Measurements from ENCODE around the gene ELP4.

The ELP4 gene

DNA sequence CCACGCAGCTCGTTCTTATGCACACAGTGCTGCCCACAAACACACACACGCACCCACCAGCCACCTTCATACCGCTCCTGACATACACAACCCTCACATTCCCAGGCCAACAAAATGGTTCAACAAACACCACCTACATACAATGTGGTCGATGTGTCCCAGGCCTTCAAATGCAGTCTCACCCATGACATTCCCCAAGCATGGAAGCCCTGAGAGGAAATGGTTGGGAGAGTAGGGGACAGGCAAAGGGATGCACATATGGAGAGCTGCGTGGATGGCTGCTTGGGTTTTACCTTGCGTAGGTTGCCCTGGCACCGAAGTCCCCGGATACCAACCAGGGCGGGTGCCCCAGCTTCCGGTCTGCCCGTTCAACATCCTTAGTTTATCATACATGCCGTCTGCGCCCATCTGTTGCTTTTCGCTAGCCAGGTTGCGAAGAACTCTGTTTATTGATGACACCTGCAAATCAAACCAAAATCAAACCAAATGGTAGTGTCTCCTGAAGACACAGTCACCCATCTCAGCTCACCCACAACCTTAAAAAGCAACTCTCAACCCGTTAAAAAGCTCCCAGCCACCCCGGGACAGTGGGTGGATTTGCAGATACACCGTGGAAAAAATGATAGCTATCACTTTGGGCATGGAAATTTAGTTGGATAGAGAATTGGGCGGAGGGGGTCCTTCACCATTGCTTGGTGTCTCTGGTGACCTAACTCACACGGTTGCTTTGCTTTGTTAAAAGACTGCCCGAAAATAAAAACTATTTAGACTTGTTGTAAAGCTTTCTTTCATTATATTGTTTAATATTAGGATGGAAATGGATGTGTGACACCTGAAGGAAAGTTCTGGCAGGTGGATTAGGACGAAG lies 291.1 kb downstream of the ELP4 start:
- ChIA-PET POLR2A (no interaction called here), CTCF (interaction anchor here (0.8 to 1.1 kb wide), 3 partner anchors 8 to 29 kb away, joined by 3 to 4 read pairs (median 4); no protein-coding TSS in a partner anchor)
- 12% methylated on average over 20 of the region's 23 CpGs for WGBS (ENCODE audit: insufficient coverage)
- Histone ChIP-seq H3K27me3 (replicated peaks in 2 of 5; ENCODE audit: control insufficient read depth in 4 of 5, insufficient read depth in 5 of 5, low read length in 4 of 5) (peaks cover 31 to 99% (median 79%) of the 10 kb centered on the region in 5 experiments), H3K4me1 (ENCODE audit: control extremely low read depth in 1 of 4, control insufficient read depth in 4 of 4, insufficient read depth in 4 of 4, low read length in 3 of 4) (peaks cover 0 to 39% (median 26%) of the 10 kb centered on the region in 4 experiments), H3K4me3 (ENCODE audit: control insufficient read depth in 1 of 7, extremely low read depth in 1 of 7, insufficient read depth in 4 of 7, low read depth in 2 of 7, low read length in 6 of 7) (no peak overlapping the region), H3K27ac (ENCODE audit: insufficient read depth in 1 of 2, low read depth in 1 of 2, low read length in 2 of 2, poor library complexity in 1 of 2, severe bottlenecking in 2 of 2) (no peak overlapping the region), H3K9me3 (ENCODE audit: control extremely low read depth in 1 of 5, control insufficient read depth in 4 of 5, insufficient read depth in 2 of 5, low read depth in 1 of 5, low read length in 4 of 5) (peaks cover 0 to 8% (median 0%) of the 10 kb centered on the region in 5 experiments), H3K36me3 (ENCODE audit: control insufficient read depth in 4 of 4, insufficient read depth in 4 of 4, low read length in 3 of 4) (no peaks in the 10 kb centered on the region)
- peak in 1 of 3 donors; percentile 3 for DNase-seq

DNA sequence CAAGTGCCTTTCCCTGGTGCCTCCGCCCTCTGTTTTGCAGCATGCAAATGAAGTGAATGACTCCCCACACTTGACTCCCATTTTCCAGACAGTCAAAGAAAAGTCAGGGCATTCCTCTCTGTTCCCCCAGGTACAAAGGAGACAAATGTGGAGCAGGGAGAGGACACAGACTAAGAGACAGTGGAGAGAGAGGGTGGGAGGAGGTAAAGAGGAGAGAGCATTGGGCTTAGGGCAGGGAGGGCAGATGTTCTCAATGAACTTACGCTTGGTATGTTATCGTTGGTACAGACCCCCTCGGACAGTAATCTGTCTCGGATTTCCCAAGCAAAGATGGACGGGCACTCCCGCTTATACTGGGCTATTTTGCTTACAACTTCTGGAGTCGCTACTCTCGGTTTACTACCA lies 291.7 kb downstream of the ELP4 start:
- ChIA-PET POLR2A (no interaction called here), CTCF (interaction anchor here (0.8 to 1.1 kb wide), 3 partner anchors 8 to 29 kb away, joined by 3 to 4 read pairs (median 4); no protein-coding TSS in a partner anchor)
- DNase-seq = peak in 1 of 3 donors; percentile 11
- Histone ChIP-seq H3K4me3 (ENCODE audit: control insufficient read depth in 1 of 7, extremely low read depth in 1 of 7, insufficient read depth in 4 of 7, low read depth in 2 of 7, low read length in 6 of 7) (no peak overlapping the region), H3K4me1 (ENCODE audit: control extremely low read depth in 1 of 4, control insufficient read depth in 4 of 4, insufficient read depth in 4 of 4, low read length in 3 of 4) (peaks cover 0 to 39% (median 27%) of the 10 kb centered on the region in 4 experiments), H3K27me3 (replicated peaks in 2 of 5; ENCODE audit: control insufficient read depth in 4 of 5, insufficient read depth in 5 of 5, low read length in 4 of 5) (peaks cover 31 to 99% (median 77%) of the 10 kb centered on the region in 5 experiments), H3K36me3 (ENCODE audit: control insufficient read depth in 4 of 4, insufficient read depth in 4 of 4, low read length in 3 of 4) (no peaks in the 10 kb centered on the region), H3K27ac (ENCODE audit: insufficient read depth in 1 of 2, low read depth in 1 of 2, low read length in 2 of 2, poor library complexity in 1 of 2, severe bottlenecking in 2 of 2) (no peak overlapping the region), H3K9me3 (ENCODE audit: control extremely low read depth in 1 of 5, control insufficient read depth in 4 of 5, insufficient read depth in 2 of 5, low read depth in 1 of 5, low read length in 4 of 5) (peaks cover 0 to 8% (median 0%) of the 10 kb centered on the region in 5 experiments)
- 14% methylated on average over 7 of the region's 9 CpGs for WGBS (ENCODE audit: insufficient coverage)

DNA sequence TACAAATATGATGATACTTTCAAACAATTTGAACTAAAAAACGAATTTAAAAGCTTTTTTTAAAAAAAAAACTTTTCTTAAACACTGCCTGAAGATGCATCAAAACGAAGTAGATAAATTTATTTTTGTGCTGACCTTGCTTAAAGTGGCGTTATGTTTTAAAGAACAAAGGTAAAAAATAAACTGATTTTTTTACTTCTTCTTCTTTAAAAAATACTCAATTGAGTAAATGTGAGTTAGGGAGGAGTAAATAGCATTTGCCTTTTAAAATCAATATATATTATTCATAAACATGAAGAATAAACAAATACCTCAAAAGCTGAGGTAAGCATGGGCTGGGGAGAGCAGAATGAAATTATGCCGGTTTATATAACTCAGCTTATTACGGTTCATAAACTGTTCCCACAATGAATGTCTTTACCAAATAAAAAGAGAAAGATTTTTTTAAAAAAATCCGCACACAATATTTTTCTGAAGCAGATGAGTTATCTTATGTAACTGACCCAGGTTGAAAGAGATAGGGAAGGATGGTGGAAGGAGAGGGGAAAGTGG lies 292.5 kb downstream of the ELP4 start:
- Histone ChIP-seq H3K4me3 (ENCODE audit: control insufficient read depth in 1 of 7, extremely low read depth in 1 of 7, insufficient read depth in 4 of 7, low read depth in 2 of 7, low read length in 6 of 7) (no peak overlapping the region), H3K36me3 (ENCODE audit: control insufficient read depth in 4 of 4, insufficient read depth in 4 of 4, low read length in 3 of 4) (no peaks in the 10 kb centered on the region), H3K27me3 (replicated peaks in 2 of 5; ENCODE audit: control insufficient read depth in 4 of 5, insufficient read depth in 5 of 5, low read length in 4 of 5) (peaks cover 38 to 100% (median 81%) of the 10 kb centered on the region in 5 experiments), H3K4me1 (ENCODE audit: control extremely low read depth in 1 of 4, control insufficient read depth in 4 of 4, insufficient read depth in 4 of 4, low read length in 3 of 4) (peaks cover 0 to 39% (median 27%) of the 10 kb centered on the region in 4 experiments), H3K27ac (ENCODE audit: insufficient read depth in 1 of 2, low read depth in 1 of 2, low read length in 2 of 2, poor library complexity in 1 of 2, severe bottlenecking in 2 of 2) (no peak overlapping the region), H3K9me3 (ENCODE audit: control extremely low read depth in 1 of 5, control insufficient read depth in 4 of 5, insufficient read depth in 2 of 5, low read depth in 1 of 5, low read length in 4 of 5) (peaks cover 0 to 10% (median 0%) of the 10 kb centered on the region in 5 experiments)
- ChIA-PET POLR2A (no interaction called here), CTCF (no interaction called here)
- peak in 1 of 3 donors; percentile 6 for DNase-seq
- WGBS (ENCODE audit: insufficient coverage) = no CpG with 5 or more reads among the region's 6 CpGs

DNA sequence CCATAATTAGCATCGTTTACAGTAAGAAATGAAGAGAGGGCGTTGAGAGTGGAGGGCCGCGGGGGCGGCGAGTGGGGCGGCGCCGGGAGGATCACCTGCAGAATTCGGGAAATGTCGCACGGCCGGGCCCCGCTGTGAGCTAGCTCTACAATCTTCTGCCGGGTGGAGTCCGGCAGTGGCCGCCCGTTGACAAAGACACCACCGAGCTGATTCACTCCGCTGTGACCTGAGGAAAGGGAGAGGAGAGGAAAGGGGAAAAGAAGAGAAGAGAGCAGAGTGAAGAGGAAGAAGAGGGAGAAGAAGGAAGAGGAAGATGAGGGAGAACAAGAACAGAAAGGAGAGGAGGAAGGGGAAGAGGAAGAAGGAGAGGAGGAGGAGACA lies 293.0 kb downstream of the ELP4 start:
- ChIA-PET POLR2A (no interaction called here), CTCF (no interaction called here)
- 8% methylated on average over 19 of the region's 20 CpGs for WGBS (ENCODE audit: insufficient coverage)
- H3K4me3 ChIP-seq (ENCODE audit: control insufficient read depth in 1 of 7, extremely low read depth in 1 of 7, insufficient read depth in 4 of 7, low read depth in 2 of 7, low read length in 6 of 7) = no peak overlapping the region
- peaks cover 0 to 13% (median 0%) of the 10 kb centered on the region in 5 experiments for H3K9me3 ChIP-seq (ENCODE audit: control extremely low read depth in 1 of 5, control insufficient read depth in 4 of 5, insufficient read depth in 2 of 5, low read depth in 1 of 5, low read length in 4 of 5)
- peaks cover 0 to 39% (median 27%) of the 10 kb centered on the region in 4 experiments for H3K4me1 ChIP-seq (ENCODE audit: control extremely low read depth in 1 of 4, control insufficient read depth in 4 of 4, insufficient read depth in 4 of 4, low read length in 3 of 4)
- no peaks in the 10 kb centered on the region for H3K36me3 ChIP-seq (ENCODE audit: control insufficient read depth in 4 of 4, insufficient read depth in 4 of 4, low read length in 3 of 4)
- H3K27ac ChIP-seq (ENCODE audit: insufficient read depth in 1 of 2, low read depth in 1 of 2, low read length in 2 of 2, poor library complexity in 1 of 2, severe bottlenecking in 2 of 2) = no peak overlapping the region
- no peak for DNase-seq
- H3K27me3 ChIP-seq (replicated peaks in 2 of 5; ENCODE audit: control insufficient read depth in 4 of 5, insufficient read depth in 5 of 5, low read length in 4 of 5) = peaks cover 40 to 100% (median 83%) of the 10 kb centered on the region in 5 experiments

DNA sequence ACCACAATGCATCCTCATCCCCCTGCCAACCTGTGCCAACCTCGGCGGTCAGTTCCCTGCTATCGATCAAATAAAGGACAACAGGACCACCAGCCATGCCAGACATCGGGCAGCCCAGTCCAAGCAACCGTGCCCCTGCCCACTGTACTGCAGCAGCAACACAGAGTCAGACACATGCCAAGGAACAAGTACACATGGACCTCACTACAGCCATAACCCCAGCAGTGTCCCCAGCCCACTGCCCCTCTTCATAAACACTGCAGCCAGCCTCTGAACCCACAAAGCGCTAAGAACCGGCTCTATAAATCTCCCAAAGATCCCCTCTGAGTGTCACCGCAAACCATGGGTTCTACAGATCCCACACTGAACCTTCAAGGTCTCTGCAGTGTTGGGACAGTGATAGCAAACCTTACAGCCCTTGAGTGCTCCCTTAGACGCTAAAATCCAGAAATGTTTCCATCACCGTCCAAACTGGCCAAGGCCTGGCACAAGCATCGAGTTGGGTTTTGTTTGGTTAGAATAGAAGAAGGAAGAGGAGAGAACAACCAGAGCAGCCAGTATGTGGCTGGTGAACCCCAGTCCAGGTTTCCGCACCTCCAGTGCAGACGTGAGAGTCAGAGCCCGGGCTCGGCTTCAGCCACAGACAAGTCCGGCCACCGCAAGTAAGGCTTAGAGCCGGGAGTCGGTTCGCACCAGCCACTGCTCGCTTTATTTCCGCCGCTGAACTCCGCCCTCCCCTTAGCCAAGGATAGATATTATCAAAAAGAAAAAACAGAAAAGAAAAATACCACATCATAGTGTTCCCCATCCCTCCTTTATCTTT lies 293.6 kb downstream of the ELP4 start:
- Histone ChIP-seq H3K27ac (ENCODE audit: insufficient read depth in 1 of 2, low read depth in 1 of 2, low read length in 2 of 2, poor library complexity in 1 of 2, severe bottlenecking in 2 of 2) (no peak overlapping the region), H3K4me3 (ENCODE audit: control insufficient read depth in 1 of 7, extremely low read depth in 1 of 7, insufficient read depth in 4 of 7, low read depth in 2 of 7, low read length in 6 of 7) (no peak overlapping the region), H3K27me3 (replicated peaks in 2 of 5; ENCODE audit: control insufficient read depth in 4 of 5, insufficient read depth in 5 of 5, low read length in 4 of 5) (peaks cover 43 to 100% (median 82%) of the 10 kb centered on the region in 5 experiments), H3K9me3 (ENCODE audit: control extremely low read depth in 1 of 5, control insufficient read depth in 4 of 5, insufficient read depth in 2 of 5, low read depth in 1 of 5, low read length in 4 of 5) (peaks cover 0 to 14% (median 0%) of the 10 kb centered on the region in 5 experiments), H3K36me3 (ENCODE audit: control insufficient read depth in 4 of 4, insufficient read depth in 4 of 4, low read length in 3 of 4) (no peaks in the 10 kb centered on the region), H3K4me1 (ENCODE audit: control extremely low read depth in 1 of 4, control insufficient read depth in 4 of 4, insufficient read depth in 4 of 4, low read length in 3 of 4) (peaks cover 0 to 39% (median 27%) of the 10 kb centered on the region in 4 experiments)
- ChIA-PET CTCF (no interaction called here), POLR2A (interaction anchor here (0.6 kb wide), 1 partner anchor 288 kb away, joined by 3 read pairs; no protein-coding TSS in a partner anchor)
- WGBS (ENCODE audit: insufficient coverage) = 5% methylated on average over 16 of the region's 24 CpGs
- DNase-seq = peak in 2 of 3 donors; percentile 21 to 33

DNA sequence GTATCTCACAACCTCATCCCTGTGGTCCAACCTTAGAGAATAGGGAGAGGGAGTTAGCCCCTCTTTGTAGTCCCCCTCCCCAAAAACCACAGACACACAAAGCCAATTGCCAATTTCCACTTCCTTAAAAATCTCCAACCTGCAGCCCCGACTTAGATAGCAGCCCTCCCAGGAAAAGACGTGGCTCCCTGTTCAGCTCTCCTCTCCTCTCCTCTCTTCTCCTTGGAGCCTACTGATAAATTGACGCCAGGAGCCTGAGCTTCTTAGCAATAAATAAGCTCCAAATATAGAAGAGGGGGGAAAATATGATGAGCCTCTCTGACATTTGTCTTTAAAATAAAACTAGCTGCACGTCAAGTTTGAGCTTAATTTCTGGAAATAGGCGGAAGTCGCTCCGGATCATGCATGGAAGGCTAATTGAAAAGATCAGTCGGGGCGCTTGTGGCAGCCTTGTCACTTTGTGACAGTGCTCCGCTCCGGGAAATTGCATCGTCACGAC lies 294.3 kb downstream of the ELP4 start:
- 3% methylated on average over 11 of the region's 13 CpGs for WGBS (ENCODE audit: insufficient coverage)
- H3K9me3 ChIP-seq (ENCODE audit: control extremely low read depth in 1 of 5, control insufficient read depth in 4 of 5, insufficient read depth in 2 of 5, low read depth in 1 of 5, low read length in 4 of 5) = peaks cover 0 to 14% (median 0%) of the 10 kb centered on the region in 5 experiments
- peaks cover 0 to 32% (median 20%) of the 10 kb centered on the region in 4 experiments for H3K4me1 ChIP-seq (ENCODE audit: control extremely low read depth in 1 of 4, control insufficient read depth in 4 of 4, insufficient read depth in 4 of 4, low read length in 3 of 4)
- peak in 2 of 3 donors; percentile 51 to 63 for DNase-seq
- H3K27ac ChIP-seq (ENCODE audit: insufficient read depth in 1 of 2, low read depth in 1 of 2, low read length in 2 of 2, poor library complexity in 1 of 2, severe bottlenecking in 2 of 2) = no peak overlapping the region
- no peaks in the 10 kb centered on the region for H3K36me3 ChIP-seq (ENCODE audit: control insufficient read depth in 4 of 4, insufficient read depth in 4 of 4, low read length in 3 of 4)
- peak overlapping the region in 1 of 7 experiments; percentile 39 for H3K4me3 ChIP-seq (ENCODE audit: control insufficient read depth in 1 of 7, extremely low read depth in 1 of 7, insufficient read depth in 4 of 7, low read depth in 2 of 7, low read length in 6 of 7)
- ChIA-PET POLR2A (interaction anchor here (0.6 kb wide), 1 partner anchor 289 kb away, joined by 3 read pairs; no protein-coding TSS in a partner anchor), CTCF (interaction anchor here (1.2 kb wide), 1 partner anchor 66 kb away, joined by 3 read pairs; no protein-coding TSS in a partner anchor)
- H3K27me3 ChIP-seq (replicated peaks in 2 of 5; ENCODE audit: control insufficient read depth in 4 of 5, insufficient read depth in 5 of 5, low read length in 4 of 5) = peaks cover 49 to 100% (median 86%) of the 10 kb centered on the region in 5 experiments
